Muscle layer of duodenum (tissue), 2 donors: ENCODE measurements around the gene MGA.

Experiments
- H3K27ac ChIP-seq: one replicate; pipeline ENCODE4 v1.7.0; 2013; ENCODE audit warnings: mild to moderate bottlenecking, low read length
- H3K27me3 ChIP-seq: one replicate; pipeline ENCODE4 v1.7.0; 2013; ENCODE audit warnings: low read depth, mild to moderate bottlenecking, control low read depth, low read length
- H3K36me3 ChIP-seq, 2 donors: one replicate each; pipeline ENCODE4 v1.7.0; 2013; ENCODE audit warnings: low read length in 2 of 2, control low read depth in 1 of 2, mild to moderate bottlenecking in 1 of 2; ENCODE audit not compliant: insufficient read depth in 2 of 2, control insufficient read depth in 1 of 2
- H3K4me1 ChIP-seq, 2 donors: one replicate each; pipeline ENCODE4 v1.7.0; 2013; ENCODE audit warnings: low read length in 2 of 2, mild to moderate bottlenecking in 2 of 2, control low read depth in 1 of 2, moderate library complexity in 1 of 2; ENCODE audit not compliant: insufficient read depth in 2 of 2, control insufficient read depth in 1 of 2
- H3K4me3 ChIP-seq, 2 donors: one replicate each; pipeline ENCODE4 v1.7.0; 2013; ENCODE audit warnings: low read length in 2 of 2, low read depth in 1 of 2, mild to moderate bottlenecking in 1 of 2
- H3K9me3 ChIP-seq, 2 donors: one replicate each; pipeline ENCODE4 v1.7.0; 2013; ENCODE audit warnings: low read length in 2 of 2, control low read depth in 1 of 2, mild to moderate bottlenecking in 1 of 2; ENCODE audit not compliant: control insufficient read depth in 1 of 2
- donor health status: healthy.

Gene MGA

GRCh38 chr15:41810651-41811431, 150.6 kb downstream of the MGA start:
- Histone ChIP-seq H3K4me3 (no peak overlapping the region), H3K36me3 (peaks cover 27 to 37% of the 10 kb centered on the region in 2 donors), H3K27me3 (no peaks in the 10 kb centered on the region), H3K9me3 (no peaks in the 10 kb centered on the region), H3K27ac (no peak overlapping the region), H3K4me1 (peaks cover 0 to 17% of the 10 kb centered on the region in 2 donors)

- H3K9me3 ChIP-seq: no peaks in the 10 kb centered on the region
- H3K27me3 ChIP-seq: no peaks in the 10 kb centered on the region
- no peak overlapping the region for H3K27ac ChIP-seq
- peaks cover 0 to 9% of the 10 kb centered on the region in 2 donors for H3K4me1 ChIP-seq
- H3K36me3 ChIP-seq: peaks cover 29 to 45% of the 10 kb centered on the region in 2 donors
- no peak overlapping the region for H3K4me3 ChIP-seq
Measured at GRCh38 chr15:41811432-41812195, 151.4 kb downstream of the MGA start.

GRCh38 chr15:41812820-41813375, 152.7 kb downstream of the MGA start:
- no peak overlapping the region for H3K27ac ChIP-seq
- H3K4me1 ChIP-seq: peaks cover 0 to 7% of the 10 kb centered on the region in 2 donors
- no peaks in the 10 kb centered on the region for H3K27me3 ChIP-seq
- peaks cover 41 to 58% of the 10 kb centered on the region in 2 donors for H3K36me3 ChIP-seq
- H3K9me3 ChIP-seq: no peaks in the 10 kb centered on the region
- no peak overlapping the region for H3K4me3 ChIP-seq

- no peak overlapping the region for H3K4me3 ChIP-seq
- H3K27me3 ChIP-seq: no peaks in the 10 kb centered on the region
- peaks cover 46 to 63% of the 10 kb centered on the region in 2 donors for H3K36me3 ChIP-seq
- H3K9me3 ChIP-seq: no peaks in the 10 kb centered on the region
- H3K27ac ChIP-seq: no peak overlapping the region
- peaks cover 0 to 7% of the 10 kb centered on the region in 2 donors for H3K4me1 ChIP-seq
Measured at GRCh38 chr15:41813426-41813825, 153.2 kb downstream of the MGA start.

GRCh38 chr15:41814534-41814933, 154.3 kb downstream of the MGA start:
- peaks cover 0 to 7% of the 10 kb centered on the region in 2 donors for H3K4me1 ChIP-seq
- peaks cover 52 to 74% of the 10 kb centered on the region in 2 donors for H3K36me3 ChIP-seq
- no peak overlapping the region for H3K27ac ChIP-seq
- H3K9me3 ChIP-seq: no peaks in the 10 kb centered on the region
- H3K4me3 ChIP-seq: no peak overlapping the region
- no peaks in the 10 kb centered on the region for H3K27me3 ChIP-seq

- Histone ChIP-seq H3K27ac (no peak overlapping the region), H3K9me3 (no peaks in the 10 kb centered on the region), H3K4me1 (no peaks in the 10 kb centered on the region), H3K27me3 (no peaks in the 10 kb centered on the region), H3K36me3 (peaks cover 73 to 96% of the 10 kb centered on the region in 2 donors), H3K4me3 (no peak overlapping the region)
Measured at GRCh38 chr15:41816788-41817187, 156.6 kb downstream of the MGA start.

GRCh38 chr15:41817327-41817726, 157.1 kb downstream of the MGA start:
- no peak overlapping the region for H3K4me3 ChIP-seq
- H3K4me1 ChIP-seq: no peaks in the 10 kb centered on the region
- H3K9me3 ChIP-seq: no peaks in the 10 kb centered on the region
- no peak overlapping the region for H3K27ac ChIP-seq
- H3K36me3 ChIP-seq: peaks cover 77 to 95% of the 10 kb centered on the region in 2 donors
- H3K27me3 ChIP-seq: no peaks in the 10 kb centered on the region

- Histone ChIP-seq H3K27me3 (no peaks in the 10 kb centered on the region), H3K4me3 (no peak overlapping the region), H3K36me3 (peaks cover 77 to 95% of the 10 kb centered on the region in 2 donors), H3K9me3 (no peaks in the 10 kb centered on the region), H3K4me1 (no peaks in the 10 kb centered on the region), H3K27ac (no peak overlapping the region)
Measured at GRCh38 chr15:41817781-41818180, 157.6 kb downstream of the MGA start.

- Histone ChIP-seq H3K9me3 (no peaks in the 10 kb centered on the region), H3K27ac (no peak overlapping the region), H3K27me3 (no peaks in the 10 kb centered on the region), H3K36me3 (peaks cover 71 to 98% of the 10 kb centered on the region in 2 donors), H3K4me3 (no peak overlapping the region), H3K4me1 (no peaks in the 10 kb centered on the region)
Measured at GRCh38 chr15:41819455-41820050, 159.3 kb downstream of the MGA start.

- peaks cover 67 to 96% of the 10 kb centered on the region in 2 donors for H3K36me3 ChIP-seq
- H3K4me1 ChIP-seq: no peaks in the 10 kb centered on the region
- H3K9me3 ChIP-seq: no peaks in the 10 kb centered on the region
- no peak overlapping the region for H3K4me3 ChIP-seq
- no peak overlapping the region for H3K27ac ChIP-seq
- H3K27me3 ChIP-seq: no peaks in the 10 kb centered on the region
Measured at GRCh38 chr15:41820791-41821423, 160.7 kb downstream of the MGA start.

- Histone ChIP-seq H3K4me3 (no peak overlapping the region), H3K36me3 (peaks cover 62 to 88% of the 10 kb centered on the region in 2 donors), H3K9me3 (no peaks in the 10 kb centered on the region), H3K4me1 (no peaks in the 10 kb centered on the region), H3K27ac (no peak overlapping the region), H3K27me3 (no peaks in the 10 kb centered on the region)
Measured at GRCh38 chr15:41821831-41822230, 161.6 kb downstream of the MGA start.
